GM18507 (cell line): ENCODE results near the gene FAM107B.
A peak's percentile ranks its signal among the peaks of the same experiment; 100 is the strongest.
"Not testable (repeated sequence)": the region's sequence is repeated elsewhere in the genome, so short reads cannot be mapped to it uniquely, and the experiment has no call there.

Experiments used
- DNase-seq: peaks from one replicate; pipeline ENCODE4 v3.0.0; 2011; ENCODE audit warnings: low read depth; ENCODE audit not compliant: insufficient read length; ENCODE audit errors: extremely low spot score
- FAIRE-seq: peaks from 2 replicates; lab custom pipeline; 2011; peaks lifted over from hg19 to GRCh38; lab: Jason Lieb, UNC

FAM107B gene

GRCh38 chr10:14698111-14698828 lies 76.4 kb downstream of the FAM107B start:
- no peak for FAIRE-seq
- DNase-seq = no peak

DNA sequence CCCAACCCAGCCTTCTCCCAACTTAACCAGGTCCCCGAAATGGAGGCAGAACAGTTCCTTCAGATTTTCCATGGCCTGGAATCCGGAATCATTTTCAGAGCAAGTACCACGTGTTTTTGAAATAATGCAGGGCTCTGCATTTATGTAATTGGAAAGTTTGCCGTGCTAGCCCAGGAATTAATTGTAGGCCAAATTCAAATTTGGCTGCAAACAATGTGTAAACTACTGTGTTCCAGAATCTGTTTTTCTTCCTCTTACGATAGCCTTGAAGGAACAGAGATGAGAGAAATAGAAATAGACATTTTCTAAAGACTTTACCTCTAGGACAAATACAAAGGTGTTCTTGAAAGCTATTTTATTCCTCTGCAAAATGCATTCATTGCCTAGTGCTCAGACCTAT lies 77.4 kb downstream of the FAM107B start:
- DNase-seq (no peak), FAIRE-seq (no peak)

GRCh38 chr10:14696821-14697220 lies 77.9 kb downstream of the FAM107B start:
- FAIRE-seq (no peak), DNase-seq (no peak)

GRCh38 chr10:14695847-14696480 lies 78.7 kb downstream of the FAM107B start:
- DNase-seq (no peak), FAIRE-seq (no peak)

DNA sequence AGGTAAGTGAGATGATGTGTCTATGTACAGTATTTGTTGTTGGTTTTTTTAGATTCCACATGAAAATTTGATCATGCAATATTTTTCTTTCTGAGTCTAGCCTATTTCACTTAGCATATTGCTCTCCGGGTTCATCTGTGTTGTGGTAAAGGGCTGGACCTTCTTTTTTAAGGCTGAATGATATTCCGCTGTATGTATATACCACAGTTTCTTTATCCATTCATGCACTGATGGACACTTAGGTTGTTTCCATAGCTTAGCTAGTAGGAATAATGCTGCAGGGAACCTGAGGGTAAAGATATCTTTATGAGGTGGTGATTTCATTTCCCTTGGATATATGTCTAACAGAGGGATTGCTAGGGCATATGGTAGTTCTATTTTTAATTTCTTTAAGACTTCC lies 80.8 kb downstream of the FAM107B start:
- FAIRE-seq = no peak
- no peak for DNase-seq

DNA sequence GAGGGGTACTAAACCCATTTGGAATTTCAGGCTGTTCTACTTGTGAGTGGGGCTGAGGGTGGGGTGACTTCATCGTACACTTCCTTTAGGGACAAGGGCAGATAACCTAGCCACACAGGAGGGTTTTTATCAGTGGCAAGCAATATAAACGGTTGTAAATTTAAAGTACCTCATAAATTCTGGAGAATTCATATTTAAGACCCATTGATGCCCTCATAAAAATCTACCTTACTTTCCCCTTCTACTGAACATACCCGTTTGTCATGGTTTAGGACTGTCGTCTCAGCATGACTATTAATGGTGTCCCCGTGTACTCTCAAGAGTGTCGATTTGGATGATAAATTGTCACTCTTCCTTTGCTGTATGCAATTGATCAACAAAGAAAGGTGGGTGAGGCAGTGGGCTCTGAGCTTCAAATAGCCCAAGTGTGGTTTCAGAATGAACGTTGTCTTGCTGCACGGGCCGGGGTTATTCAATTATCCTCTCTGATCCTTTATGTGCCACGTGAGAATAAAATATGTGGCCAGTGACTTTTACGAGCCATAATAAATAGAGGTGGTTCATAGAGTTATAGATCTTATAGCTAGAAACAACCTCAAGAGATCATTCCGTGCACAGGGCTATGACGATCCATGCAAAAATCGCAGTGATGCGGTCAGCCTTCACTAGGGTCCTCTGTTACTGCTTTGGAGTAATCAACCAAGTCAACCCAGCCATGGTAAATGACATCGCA lies 82.2 kb downstream of the FAM107B start:
- no peak for FAIRE-seq

GRCh38 chr10:14691359-14691758 lies 83.3 kb downstream of the FAM107B start:
- no peak for FAIRE-seq

More for the DNA sequence above, 82.2 kb downstream of the FAM107B start:
- no peak for DNase-seq

DNA sequence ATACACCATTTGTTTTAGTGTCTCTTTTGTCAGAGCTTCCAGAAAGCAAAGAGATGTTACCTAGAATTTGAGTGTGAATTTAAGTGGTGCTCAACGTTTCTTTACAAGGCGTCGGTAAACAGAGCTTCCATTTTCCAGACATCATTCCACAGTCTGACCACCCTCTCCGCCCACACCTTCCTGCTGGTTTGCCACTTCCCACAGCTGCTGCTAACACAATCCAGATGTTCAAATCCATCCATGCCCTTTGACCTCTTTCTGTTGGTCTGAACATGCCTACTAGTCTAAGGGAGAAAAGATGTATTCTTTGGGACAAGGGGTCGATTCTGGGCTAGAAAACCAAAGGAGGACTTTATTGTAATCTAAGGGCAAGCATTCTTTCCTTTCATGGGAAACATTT lies 86.1 kb downstream of the FAM107B start:
- no peak for FAIRE-seq
- no peak for DNase-seq

More at GRCh38 chr10:14691359-14691758, 83.3 kb downstream of the FAM107B start:
- DNase-seq = no peak

- FAIRE-seq, DNase-seq: not testable (repeated sequence)
Observed at GRCh38 chr10:14688189-14688588, 86.5 kb downstream of the FAM107B start.

- no peak for DNase-seq
Observed at GRCh38 chr10:14687340-14687739, 87.4 kb downstream of the FAM107B start.

GRCh38 chr10:14686356-14686755 lies 88.3 kb downstream of the FAM107B start:
- peak; percentile 45 for FAIRE-seq

More at GRCh38 chr10:14687340-14687739, 87.4 kb downstream of the FAM107B start:
- FAIRE-seq = no peak

GRCh38 chr10:14684354-14684753 lies 90.3 kb downstream of the FAM107B start:
- FAIRE-seq (no peak), DNase-seq (no peak)

More at GRCh38 chr10:14686356-14686755, 88.3 kb downstream of the FAM107B start:
- DNase-seq = no peak

DNA sequence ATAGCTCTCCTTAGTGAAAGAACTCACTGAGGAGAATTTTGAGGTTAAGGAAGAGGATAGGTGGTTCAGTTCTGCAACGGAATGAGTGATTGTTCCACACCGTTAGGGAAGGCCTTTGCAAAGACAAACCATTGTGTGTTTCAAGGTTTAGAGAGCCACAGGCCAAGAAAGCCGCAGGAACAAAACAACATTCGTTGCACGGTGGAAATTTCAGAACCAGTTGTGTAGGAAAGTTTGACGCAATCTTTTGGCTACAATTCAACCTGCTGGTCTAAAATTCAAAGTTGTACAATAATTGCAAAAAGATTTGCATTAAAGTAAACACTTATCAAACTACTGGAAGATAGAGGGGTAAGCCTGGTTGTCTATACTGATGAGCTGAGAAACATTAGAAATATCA lies 91.4 kb downstream of the FAM107B start:
- FAIRE-seq (no peak), DNase-seq (no peak)

DNA sequence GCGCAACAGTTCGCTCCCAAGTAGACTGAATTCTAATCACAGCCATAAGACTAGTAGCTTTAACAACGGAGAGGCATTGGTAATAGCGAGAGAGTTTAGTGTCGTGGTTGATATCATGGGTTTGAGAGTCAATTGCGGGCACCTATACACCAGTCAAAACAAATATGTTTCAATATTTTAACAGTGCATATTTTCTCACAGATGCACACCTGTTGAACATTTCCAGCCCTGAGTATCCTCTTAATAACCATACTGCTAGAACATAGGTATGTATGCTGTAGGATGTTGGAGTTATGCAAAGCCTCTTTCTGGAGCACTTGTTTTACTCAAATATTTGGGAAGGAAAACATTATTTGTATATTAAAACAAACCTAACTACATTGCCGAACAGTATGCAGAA lies 92.9 kb downstream of the FAM107B start:
- no peak for FAIRE-seq
- no peak for DNase-seq

DNA sequence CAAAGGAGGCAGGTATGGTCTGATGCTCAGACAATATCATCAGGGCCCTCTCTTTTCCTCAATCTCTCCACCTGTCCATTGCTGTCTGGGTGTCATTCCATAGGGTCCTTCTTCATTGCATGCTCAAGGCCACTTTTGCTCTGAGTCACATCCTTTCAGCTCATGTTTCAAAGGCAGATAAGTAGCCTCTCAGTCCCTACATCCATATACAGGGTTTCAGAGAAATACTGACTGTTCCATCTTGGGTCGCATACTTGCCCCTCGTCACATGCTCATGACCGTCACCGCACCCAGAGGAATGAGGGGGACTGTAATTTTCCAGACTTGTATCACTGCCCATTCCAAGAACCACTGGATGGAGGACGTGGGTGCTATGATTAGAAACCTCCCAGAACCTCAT lies 93.4 kb downstream of the FAM107B start:
- DNase-seq = no peak
- no peak for FAIRE-seq

DNA sequence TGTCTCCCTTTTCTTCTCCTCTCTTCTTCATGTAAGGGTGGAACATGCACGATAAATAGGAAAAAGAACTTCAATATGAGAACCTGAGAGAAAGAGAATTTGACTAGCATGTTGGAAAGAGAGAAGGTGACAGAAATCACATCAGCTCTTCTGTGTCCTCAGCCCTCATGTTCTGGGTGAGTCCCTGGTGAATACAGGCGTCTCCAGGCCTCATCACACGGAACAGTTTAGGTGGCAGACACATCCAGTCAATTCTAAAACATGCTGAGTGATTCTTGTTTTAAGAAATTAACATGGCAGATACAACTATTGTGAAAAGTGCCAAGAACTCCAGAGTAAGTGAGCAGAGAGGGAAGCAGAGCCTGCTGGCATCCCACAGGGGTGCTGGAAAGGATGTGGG lies 96.1 kb downstream of the FAM107B start:
- no peak for DNase-seq

GRCh38 chr10:14676732-14677131 lies 98.0 kb downstream of the FAM107B start:
- DNase-seq (no peak), FAIRE-seq (no peak)

More for the DNA sequence above, 96.1 kb downstream of the FAM107B start:
- no peak for FAIRE-seq

DNA sequence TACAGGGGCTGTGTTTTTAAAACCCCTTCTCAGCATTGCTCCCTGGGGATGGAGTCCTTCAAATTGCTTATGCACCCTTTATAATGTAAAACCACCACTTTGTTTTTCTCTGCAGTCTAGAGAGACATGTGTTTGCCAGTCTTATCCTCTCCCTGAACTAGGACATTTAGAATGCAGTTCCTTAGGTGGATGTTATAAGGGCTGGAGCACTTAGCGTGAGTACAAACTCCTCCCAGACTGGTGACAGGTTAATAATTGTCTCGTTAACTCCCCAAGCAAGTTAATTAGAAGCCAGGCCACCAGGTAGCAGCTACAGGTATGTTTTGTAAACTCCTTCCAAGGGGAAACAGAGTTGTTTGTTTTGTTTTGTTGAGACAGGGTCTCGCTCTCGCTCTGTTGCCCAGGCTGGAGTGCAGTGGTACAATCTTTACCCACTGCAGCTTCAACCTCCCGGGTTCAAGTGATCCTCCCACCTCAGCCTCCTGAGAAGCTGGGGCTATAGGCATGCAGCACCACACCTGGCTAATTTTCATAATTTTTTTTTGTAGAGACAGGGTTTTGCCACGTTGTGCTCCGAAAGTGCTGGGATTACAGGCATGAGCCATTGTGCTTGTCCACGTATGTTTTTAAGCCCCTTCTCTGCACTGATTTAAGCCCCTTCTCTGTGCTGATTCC lies 100.2 kb downstream of the FAM107B start:
- FAIRE-seq = peak; percentile 42
- no peak for DNase-seq

- FAIRE-seq (peak; percentile 62), DNase-seq (no peak)
Observed at GRCh38 chr10:14673189-14673861, 101.4 kb downstream of the FAM107B start.
